SU-DHL-6 (cell line): ENCODE data around the gene DCAF7.

Experiments
- H2AFZ ChIP-seq: fragments of 200-600 bp; sonication (generic); 2 replicates; pipeline ENCODE4 v1.6.1; 2014; ENCODE audit warnings: low read depth, mild to moderate bottlenecking, moderate library complexity, mixed read lengths, antibody characterized with exemption, low read length; ENCODE audit not compliant: severe bottlenecking
- H3F3A ChIP-seq: fragments of 200-600 bp; shearing (Covaris generic); 2 replicates; pipeline ENCODE4 v1.6.0; 2016; ENCODE audit warnings: antibody characterized with exemption, mild to moderate bottlenecking; ENCODE audit not compliant: insufficient read depth
- H3K27ac ChIP-seq: fragments of 200-600 bp; sonication (generic); 2 replicates; pipeline ENCODE4 v1.5.1; 2016; ENCODE audit warnings: low read depth, mild to moderate bottlenecking, low read length, moderate library complexity, mixed read lengths
- H3K27me3 ChIP-seq: fragments of 200-600 bp; sonication (generic), shearing (Covaris generic); 2 replicates; pipeline ENCODE4 v1.6.0; 2014; ENCODE audit warnings: mild to moderate bottlenecking, low read length
- H3K36me3 ChIP-seq: fragments of 200-600 bp; sonication (generic); 2 replicates; pipeline ENCODE4 v1.6.1; 2014; ENCODE audit warnings: mild to moderate bottlenecking, low read length, mixed read lengths
- H3K4me2 ChIP-seq: fragments of 300-600, 200-600 bp; shearing (Covaris generic), sonication (generic); 2 replicates; pipeline ENCODE4 v1.6.0; 2014; ENCODE audit warnings: low read length, low read depth, mild to moderate bottlenecking; ENCODE audit not compliant: poor library complexity, severe bottlenecking
- H3K4me3 ChIP-seq: fragments of 200-600 bp; sonication (generic); 2 replicates; pipeline ENCODE4 v1.5.1; 2014; ENCODE audit warnings: antibody characterized with exemption, low read length, mild to moderate bottlenecking, mixed read lengths; ENCODE audit not compliant: insufficient read depth, poor library complexity, severe bottlenecking
- H3K79me2 ChIP-seq: fragments of 200-600 bp; sonication (generic); 2 replicates; pipeline ENCODE4 v1.6.1; 2014; ENCODE audit warnings: mild to moderate bottlenecking, low read length, moderate library complexity; ENCODE audit not compliant: insufficient read depth
- H3K9ac ChIP-seq: fragments of 200-600 bp; sonication (generic); 2 replicates; pipeline ENCODE4 v1.7.0; 2014; ENCODE audit warnings: mild to moderate bottlenecking, low read length
- H3K9me2 ChIP-seq: fragments of 200-600 bp; sonication (generic); replicated peaks from 2 replicates; pipeline ENCODE4 v1.6.1; 2014; ENCODE audit warnings: low read length; ENCODE audit not compliant: insufficient read depth
- H3K9me3 ChIP-seq: fragments of 200-600 bp; sonication (generic); 2 replicates; pipeline ENCODE4 v1.6.1; 2014; ENCODE audit warnings: low read length, mixed read lengths; ENCODE audit not compliant: insufficient read depth
- H4K20me1 ChIP-seq: fragments of 200-600 bp; sonication (generic); 2 replicates; pipeline ENCODE4 v1.6.1; 2014; ENCODE audit warnings: low read depth, mild to moderate bottlenecking, antibody characterized with exemption, low read length, moderate library complexity, mixed read lengths
- EZH2phosphoT487 ChIP-seq: fragments of 200-600 bp; sonication (generic), shearing (Covaris generic); conservative IDR thresholded peaks from 2 replicates; pipeline ENCODE4 v1.6.1; 2018; ENCODE audit warnings: mild to moderate bottlenecking, antibody characterized with exemption, low read length, moderate library complexity, mixed read lengths
- TF ChIP-seq, protein P1 (sequence below): fragments of 200-600 bp; sonication (generic); IDR thresholded peaks from one replicate; pipeline ENCODE4 v1.5.1; 2017; ENCODE audit warnings: antibody characterized with exemption, mild to moderate bottlenecking, low read length, moderate library complexity; ENCODE audit not compliant: insufficient read depth, poor library complexity, severe bottlenecking

Gene DCAF7

DNA sequence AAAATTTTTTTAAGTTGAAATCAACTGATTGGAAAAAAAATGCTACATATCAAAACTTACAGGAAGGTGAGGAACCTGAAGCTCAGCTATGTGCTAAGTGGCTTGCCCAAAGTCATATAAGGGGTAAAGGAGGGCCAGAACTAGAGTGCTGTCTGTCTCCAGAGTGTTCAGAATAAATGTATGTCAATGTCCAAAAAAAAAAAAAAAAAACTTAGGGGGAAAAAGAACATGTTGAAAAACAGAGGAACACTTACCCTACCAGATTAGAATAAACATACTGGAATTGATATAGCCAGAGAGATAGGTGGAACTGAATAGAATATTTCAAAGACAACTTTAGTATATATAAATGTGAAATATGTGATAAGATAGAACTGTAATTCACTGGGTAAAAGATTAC lies 11.5 kb downstream of the DCAF7 start:
- H3K27me3 ChIP-seq: no peaks in the 10 kb centered on the region
- H4K20me1 ChIP-seq: peaks cover 25% of the 10 kb centered on the region
- 0 out of 2 replicates have a peak, but pooled peaks cover 6% of the 10 kb centered on the region for H3F3A ChIP-seq

DNA sequence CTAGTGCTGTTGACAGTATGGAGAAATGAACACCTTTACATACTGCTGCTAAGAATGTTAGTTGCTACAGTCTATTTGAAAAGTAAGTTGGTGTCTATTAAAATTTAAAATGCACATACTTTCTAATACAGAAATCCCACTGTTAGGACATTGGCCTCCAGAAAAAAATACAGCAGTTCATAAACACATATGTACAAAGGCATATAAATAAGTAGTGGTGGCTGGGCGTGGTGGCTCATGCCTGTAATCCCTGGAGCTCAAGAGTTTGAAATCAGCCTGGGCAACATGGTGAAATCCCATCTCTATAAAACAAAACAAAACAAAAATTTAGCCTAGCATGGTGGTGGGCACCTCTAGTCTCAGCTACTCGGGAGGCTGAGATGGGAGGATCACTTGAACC lies 13.1 kb downstream of the DCAF7 start:
- H4K20me1 ChIP-seq: peaks cover 29% of the 10 kb centered on the region
- no peak overlapping the region for H3K4me3 ChIP-seq
- H3K9ac ChIP-seq: no peak overlapping the region
- no peak for TF ChIP-seq EZH2phosphoT487
- TF ChIP-seq, protein P1, sequence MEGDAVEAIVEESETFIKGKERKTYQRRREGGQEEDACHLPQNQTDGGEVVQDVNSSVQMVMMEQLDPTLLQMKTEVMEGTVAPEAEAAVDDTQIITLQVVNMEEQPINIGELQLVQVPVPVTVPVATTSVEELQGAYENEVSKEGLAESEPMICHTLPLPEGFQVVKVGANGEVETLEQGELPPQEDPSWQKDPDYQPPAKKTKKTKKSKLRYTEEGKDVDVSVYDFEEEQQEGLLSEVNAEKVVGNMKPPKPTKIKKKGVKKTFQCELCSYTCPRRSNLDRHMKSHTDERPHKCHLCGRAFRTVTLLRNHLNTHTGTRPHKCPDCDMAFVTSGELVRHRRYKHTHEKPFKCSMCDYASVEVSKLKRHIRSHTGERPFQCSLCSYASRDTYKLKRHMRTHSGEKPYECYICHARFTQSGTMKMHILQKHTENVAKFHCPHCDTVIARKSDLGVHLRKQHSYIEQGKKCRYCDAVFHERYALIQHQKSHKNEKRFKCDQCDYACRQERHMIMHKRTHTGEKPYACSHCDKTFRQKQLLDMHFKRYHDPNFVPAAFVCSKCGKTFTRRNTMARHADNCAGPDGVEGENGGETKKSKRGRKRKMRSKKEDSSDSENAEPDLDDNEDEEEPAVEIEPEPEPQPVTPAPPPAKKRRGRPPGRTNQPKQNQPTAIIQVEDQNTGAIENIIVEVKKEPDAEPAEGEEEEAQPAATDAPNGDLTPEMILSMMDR: no peak
- H3K27ac ChIP-seq: no peak overlapping the region
- H2AFZ ChIP-seq: no peak overlapping the region
- peaks cover 87% of the 10 kb centered on the region for H3K79me2 ChIP-seq
- H3F3A ChIP-seq: 0 out of 2 replicates have a peak, but pooled peaks cover 6% of the 10 kb centered on the region
- no peak overlapping the region for H3K4me2 ChIP-seq
- no peaks in the 10 kb centered on the region for H3K9me3 ChIP-seq
- H3K9me2 ChIP-seq: no peaks in the 10 kb centered on the region
- H3K27me3 ChIP-seq: no peaks in the 10 kb centered on the region
- H3K36me3 ChIP-seq: no peaks in the 10 kb centered on the region

More for the DNA sequence above, 11.5 kb downstream of the DCAF7 start:
- no peaks in the 10 kb centered on the region for H3K36me3 ChIP-seq
- no peak overlapping the region for H3K9ac ChIP-seq
- no peaks in the 10 kb centered on the region for H3K9me2 ChIP-seq
- no peak overlapping the region for H2AFZ ChIP-seq
- H3K4me3 ChIP-seq: no peak overlapping the region
- no peak overlapping the region for H3K4me2 ChIP-seq
- TF ChIP-seq, protein P1: no peak
- TF ChIP-seq EZH2phosphoT487: no peak
- H3K27ac ChIP-seq: no peak overlapping the region
- no peaks in the 10 kb centered on the region for H3K9me3 ChIP-seq
- H3K79me2 ChIP-seq: peaks cover 87% of the 10 kb centered on the region

DNA sequence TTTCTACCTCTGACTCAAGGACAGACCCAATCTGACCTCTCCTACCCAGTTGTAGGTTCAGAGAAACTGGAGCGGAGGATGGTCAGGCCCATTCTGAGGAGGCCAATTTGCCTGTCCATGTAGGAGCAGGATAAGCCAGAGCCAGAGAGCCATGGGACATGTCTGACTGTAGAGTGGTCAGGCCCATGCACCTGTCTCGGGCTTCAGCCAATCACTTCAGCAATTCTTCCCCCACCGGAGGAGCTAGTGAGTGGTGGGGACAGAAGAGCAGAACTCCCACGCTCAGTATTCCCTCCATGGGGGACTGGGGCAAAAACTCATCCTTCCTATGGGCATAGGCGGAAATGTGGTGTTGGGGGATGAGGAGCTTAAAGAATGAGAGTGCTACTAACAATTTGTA lies 14.3 kb downstream of the DCAF7 start:
- no peak overlapping the region for H2AFZ ChIP-seq

More for the DNA sequence above, 14.3 kb downstream of the DCAF7 start:
- H3K36me3 ChIP-seq: no peaks in the 10 kb centered on the region
- TF ChIP-seq, protein P1: no peak
- no peak for TF ChIP-seq EZH2phosphoT487
- peaks cover 90% of the 10 kb centered on the region for H3K79me2 ChIP-seq
- no peak overlapping the region for H3K4me3 ChIP-seq
- no peak overlapping the region for H3K9ac ChIP-seq
- H3K27me3 ChIP-seq: no peaks in the 10 kb centered on the region
- no peaks in the 10 kb centered on the region for H3K9me2 ChIP-seq
- no peak overlapping the region for H3K27ac ChIP-seq
- H3F3A ChIP-seq: 0 out of 2 replicates have a peak, but pooled peaks cover 6% of the 10 kb centered on the region
- H3K4me2 ChIP-seq: no peak overlapping the region
- H3K9me3 ChIP-seq: no peaks in the 10 kb centered on the region
- H4K20me1 ChIP-seq: peaks cover 26% of the 10 kb centered on the region
